Stimulated activated CD8-positive, alpha-beta memory T cell treated with anti-CD3 and anti-CD28 coated beads, Interleukin-4, amount 100 ng/mL, for 4 hours (primary cell): ENCODE data around the gene TRAPPC3L.

Source experiments
- DNase-seq, 2 donors: peaks; one replicate each; pipeline ENCODE4 v3.0.0-alpha.2; 2020; ENCODE audit warnings: low read depth in 2 of 2, low spot score in 1 of 2

The TRAPPC3L gene

GRCh38 chr6:116560130-116560529, 14.6 kb upstream of the TRAPPC3L start:
- no peak for DNase-seq

- DNase-seq: no peak
Observed at GRCh38 chr6:116557893-116558292, 12.4 kb upstream of the TRAPPC3L start.

GRCh38 chr6:116556814-116557415, 11.4 kb upstream of the TRAPPC3L start:
- DNase-seq: no peak

GRCh38 chr6:116556065-116556464, 10.6 kb upstream of the TRAPPC3L start:
- no peak for DNase-seq

- DNase-seq: no peak
Observed at GRCh38 chr6:116553451-116553850, 8.0 kb upstream of the TRAPPC3L start, which contains the start of gene CALHM4. TSS of gene CALHM4 (plus strand) at chr6:116553751. CDS start at chr6:116553794, 43 bp downstream.

GRCh38 chr6:116550796-116551195, 5.3 kb upstream of the TRAPPC3L start:
- no peak for DNase-seq

- DNase-seq: no peak
Observed at GRCh38 chr6:116547358-116547757, 1.9 kb upstream of the TRAPPC3L start.

- DNase-seq: no peak
Observed at GRCh38 chr6:116543149-116543548, 2.3 kb downstream of the TRAPPC3L start.

GRCh38 chr6:116542426-116542825, 3.1 kb downstream of the TRAPPC3L start:
- no peak for DNase-seq

GRCh38 chr6:116536216-116536621, 9.3 kb downstream of the TRAPPC3L start:
- DNase-seq: no peak

- DNase-seq: no peak
Observed at GRCh38 chr6:116535109-116535508, 10.4 kb downstream of the TRAPPC3L start.

- DNase-seq: no peak
Observed at GRCh38 chr6:116533233-116533957, 12.1 kb downstream of the TRAPPC3L start.

GRCh38 chr6:116531675-116532570, 13.6 kb downstream of the TRAPPC3L start:
- DNase-seq: peak; percentile 3 to 23

GRCh38 chr6:116530436-116530835, 15.0 kb downstream of the TRAPPC3L start:
- no peak for DNase-seq

- DNase-seq: no peak
Observed at GRCh38 chr6:116529466-116530290, 15.8 kb downstream of the TRAPPC3L start.

GRCh38 chr6:116528780-116529179, 16.7 kb downstream of the TRAPPC3L start:
- DNase-seq: no peak

- no peak for DNase-seq
Observed at GRCh38 chr6:116528133-116528532, 17.4 kb downstream of the TRAPPC3L start.

- no peak for DNase-seq
Observed at GRCh38 chr6:116524236-116524635, 21.2 kb downstream of the TRAPPC3L start.

- DNase-seq: no peak
Observed at GRCh38 chr6:116522896-116523295, 22.6 kb downstream of the TRAPPC3L start.

GRCh38 chr6:116518621-116519368, 26.7 kb downstream of the TRAPPC3L start:
- no peak for DNase-seq
